ENCODE results near the gene PTCH2.

PTCH2 gene, protein sequence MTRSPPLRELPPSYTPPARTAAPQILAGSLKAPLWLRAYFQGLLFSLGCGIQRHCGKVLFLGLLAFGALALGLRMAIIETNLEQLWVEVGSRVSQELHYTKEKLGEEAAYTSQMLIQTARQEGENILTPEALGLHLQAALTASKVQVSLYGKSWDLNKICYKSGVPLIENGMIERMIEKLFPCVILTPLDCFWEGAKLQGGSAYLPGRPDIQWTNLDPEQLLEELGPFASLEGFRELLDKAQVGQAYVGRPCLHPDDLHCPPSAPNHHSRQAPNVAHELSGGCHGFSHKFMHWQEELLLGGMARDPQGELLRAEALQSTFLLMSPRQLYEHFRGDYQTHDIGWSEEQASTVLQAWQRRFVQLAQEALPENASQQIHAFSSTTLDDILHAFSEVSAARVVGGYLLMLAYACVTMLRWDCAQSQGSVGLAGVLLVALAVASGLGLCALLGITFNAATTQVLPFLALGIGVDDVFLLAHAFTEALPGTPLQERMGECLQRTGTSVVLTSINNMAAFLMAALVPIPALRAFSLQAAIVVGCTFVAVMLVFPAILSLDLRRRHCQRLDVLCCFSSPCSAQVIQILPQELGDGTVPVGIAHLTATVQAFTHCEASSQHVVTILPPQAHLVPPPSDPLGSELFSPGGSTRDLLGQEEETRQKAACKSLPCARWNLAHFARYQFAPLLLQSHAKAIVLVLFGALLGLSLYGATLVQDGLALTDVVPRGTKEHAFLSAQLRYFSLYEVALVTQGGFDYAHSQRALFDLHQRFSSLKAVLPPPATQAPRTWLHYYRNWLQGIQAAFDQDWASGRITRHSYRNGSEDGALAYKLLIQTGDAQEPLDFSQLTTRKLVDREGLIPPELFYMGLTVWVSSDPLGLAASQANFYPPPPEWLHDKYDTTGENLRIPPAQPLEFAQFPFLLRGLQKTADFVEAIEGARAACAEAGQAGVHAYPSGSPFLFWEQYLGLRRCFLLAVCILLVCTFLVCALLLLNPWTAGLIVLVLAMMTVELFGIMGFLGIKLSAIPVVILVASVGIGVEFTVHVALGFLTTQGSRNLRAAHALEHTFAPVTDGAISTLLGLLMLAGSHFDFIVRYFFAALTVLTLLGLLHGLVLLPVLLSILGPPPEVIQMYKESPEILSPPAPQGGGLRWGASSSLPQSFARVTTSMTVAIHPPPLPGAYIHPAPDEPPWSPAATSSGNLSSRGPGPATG

DNA sequence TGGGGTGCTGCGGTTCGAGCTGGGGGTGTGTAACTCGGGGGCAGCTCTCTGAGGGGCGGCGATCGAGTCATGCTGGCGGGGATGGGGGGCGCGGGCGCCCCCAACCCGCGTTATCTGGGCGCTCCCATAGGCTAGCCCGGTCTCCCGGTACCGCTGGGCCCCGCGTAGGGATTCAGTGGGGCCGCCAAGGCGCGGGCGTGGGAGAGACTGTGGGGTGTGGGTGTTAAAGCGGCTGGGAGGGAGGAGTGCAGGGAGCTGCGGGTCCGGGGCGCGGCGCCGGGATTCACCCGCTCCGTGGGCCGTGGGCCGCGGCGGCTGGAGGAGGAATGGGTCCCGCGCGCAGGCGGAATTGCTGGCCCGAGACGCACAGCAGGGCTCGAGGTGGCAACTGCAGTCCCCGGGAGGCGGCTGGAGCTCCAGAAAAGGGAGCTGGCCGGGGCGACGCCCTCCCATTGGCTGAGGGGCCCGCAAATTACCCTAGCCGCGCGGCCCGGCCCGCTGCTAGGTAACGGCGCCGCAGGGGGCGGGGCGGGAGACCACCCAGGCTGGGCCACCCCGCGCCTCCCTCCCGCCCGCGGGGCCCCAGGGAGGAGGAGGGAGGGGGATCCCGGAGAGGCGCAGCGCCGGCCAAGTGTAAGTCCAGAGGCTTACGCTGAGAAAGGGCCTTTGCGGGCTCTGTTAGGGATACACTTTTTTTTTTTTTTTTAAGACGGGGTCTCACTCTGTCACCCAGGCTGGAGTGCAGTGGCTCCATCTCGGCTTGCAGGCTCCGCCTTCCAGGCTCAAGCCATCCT lies at the start of gene PTCH2:
Gene PTCH2, minus strand, starts transcription at position 392 of the 794 bp plus-strand sequence. Its CDS starts 321 bp downstream, at position 71.
- peak; percentile 8 for DNase-seq

DNA sequence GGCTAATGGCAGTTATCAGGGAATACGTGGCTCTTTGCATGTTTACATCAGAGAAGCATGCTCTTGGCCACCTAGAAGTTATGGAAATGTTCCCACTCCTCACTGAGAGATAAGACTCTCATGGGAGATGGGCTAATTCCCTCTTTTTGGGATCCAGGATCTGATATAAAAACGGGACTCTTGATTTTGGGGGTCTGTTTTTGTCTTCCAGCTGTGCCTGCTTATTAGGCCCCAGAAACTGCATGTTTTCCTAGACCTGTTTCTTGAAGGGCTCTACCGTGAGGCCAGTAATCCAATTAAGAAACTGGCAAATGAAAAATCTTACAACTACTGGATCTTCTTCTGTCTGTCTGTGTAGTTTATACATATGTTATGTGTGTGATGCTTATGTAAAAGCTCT lies 47.0 kb upstream of the PTCH2 start:
- no peak for DNase-seq

DNA sequence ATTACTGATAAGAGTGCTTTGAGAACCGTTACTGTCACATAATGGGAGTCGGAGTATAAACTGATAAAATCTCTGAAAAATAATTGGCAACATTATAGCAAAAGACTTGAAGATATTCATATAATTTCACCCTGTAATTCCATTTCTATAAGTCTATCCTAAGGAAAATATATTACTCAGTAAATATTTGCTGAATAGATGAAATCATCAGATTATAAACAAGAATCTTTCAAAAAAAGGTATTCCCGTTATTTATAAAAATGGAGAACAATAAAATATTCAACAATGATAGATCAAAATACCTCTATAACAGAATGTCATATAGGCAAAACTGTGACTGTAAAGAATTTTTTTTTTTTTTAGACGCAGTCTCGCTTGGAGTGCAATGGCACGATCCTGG lies 42.4 kb upstream of the PTCH2 start:
- no peak for DNase-seq

DNA sequence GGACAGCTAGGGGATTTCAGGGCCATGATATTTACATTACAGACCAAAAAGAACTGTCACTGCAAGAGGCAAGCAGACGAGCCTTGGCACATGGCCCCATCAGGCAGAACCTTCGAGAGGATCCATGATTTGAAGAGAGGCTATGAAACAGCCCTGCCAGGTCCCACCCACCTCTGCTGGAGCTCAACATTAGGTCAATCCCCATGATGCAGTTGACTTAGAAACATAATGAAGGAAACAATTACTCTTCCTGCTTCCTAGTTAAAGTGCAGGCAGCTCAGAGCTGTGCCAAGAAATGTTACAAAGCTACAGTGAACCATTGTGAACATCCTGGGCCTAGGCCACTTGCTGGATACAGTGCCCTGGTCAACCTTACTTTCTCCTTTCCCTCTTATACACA lies 41.7 kb upstream of the PTCH2 start:
- no peak for DNase-seq

DNA sequence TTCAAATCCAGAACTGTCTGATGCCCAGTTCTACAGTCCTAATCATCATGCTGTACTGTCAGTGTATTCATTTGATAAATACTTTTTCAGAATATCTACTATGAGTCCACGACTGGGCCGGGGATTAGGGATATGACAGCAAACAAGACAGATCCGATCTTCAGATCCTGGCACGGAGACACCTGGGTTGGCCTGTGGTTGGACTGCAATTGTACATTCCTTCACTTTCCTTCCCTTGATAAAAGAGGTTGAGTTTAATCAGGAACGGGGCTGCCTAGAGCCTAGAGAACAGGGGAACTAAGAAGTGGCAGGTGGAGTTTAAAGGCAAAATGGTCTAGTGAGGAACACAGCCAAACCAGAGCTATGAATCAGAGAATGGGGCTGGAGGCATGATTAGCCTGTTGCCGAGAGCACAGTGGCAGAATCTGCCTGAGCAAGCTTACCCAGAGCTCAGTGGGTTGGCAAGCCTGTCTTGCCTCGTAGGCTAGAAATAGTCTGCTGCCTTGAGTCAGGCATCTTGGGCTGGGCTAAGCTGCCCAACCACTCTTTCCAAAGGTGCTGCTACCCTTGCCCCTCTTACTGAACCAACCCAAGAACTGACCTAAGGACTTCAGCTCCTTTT lies 38.1 kb upstream of the PTCH2 start:
- peak; percentile 50 for DNase-seq

DNA sequence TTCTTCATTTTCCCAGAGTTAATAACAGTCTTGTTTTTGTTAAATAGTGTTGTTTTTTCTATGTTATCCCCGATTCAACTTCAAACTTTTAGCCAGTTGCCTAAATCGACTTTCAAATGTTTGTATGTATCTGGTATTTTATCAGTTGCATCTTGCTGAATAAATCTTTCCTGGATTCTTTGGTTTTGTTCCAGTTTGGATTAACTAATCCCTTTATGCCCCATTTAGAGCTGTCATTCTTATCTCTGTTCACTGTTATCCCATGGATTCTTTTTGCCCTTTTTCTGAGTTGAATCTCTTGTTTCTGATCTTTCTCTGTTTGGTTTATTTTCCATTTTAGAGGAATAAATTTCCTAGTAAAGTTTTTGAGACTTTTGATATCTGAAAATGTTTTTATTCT lies 31.1 kb upstream of the PTCH2 start:
- DNase-seq: no peak

DNA sequence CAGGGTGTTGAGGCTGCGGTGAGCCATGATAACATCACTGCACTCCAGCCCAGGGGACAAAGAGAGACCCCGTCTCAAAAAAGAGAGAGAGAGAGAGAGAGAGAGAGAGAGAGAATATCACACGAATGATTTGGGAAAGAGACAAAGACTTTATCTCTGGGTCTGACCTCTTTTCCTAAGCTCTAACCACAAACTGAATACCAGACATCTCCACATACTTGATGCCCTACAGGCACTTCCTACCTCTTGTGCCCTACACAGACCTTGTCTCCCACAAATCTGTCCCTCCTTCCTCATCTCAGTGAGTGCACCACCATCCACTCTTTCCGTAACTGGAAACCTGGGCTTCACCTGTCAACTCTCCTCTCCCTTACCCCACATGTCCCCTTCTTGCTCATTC lies 27.0 kb upstream of the PTCH2 start:
- DNase-seq: no peak

DNA sequence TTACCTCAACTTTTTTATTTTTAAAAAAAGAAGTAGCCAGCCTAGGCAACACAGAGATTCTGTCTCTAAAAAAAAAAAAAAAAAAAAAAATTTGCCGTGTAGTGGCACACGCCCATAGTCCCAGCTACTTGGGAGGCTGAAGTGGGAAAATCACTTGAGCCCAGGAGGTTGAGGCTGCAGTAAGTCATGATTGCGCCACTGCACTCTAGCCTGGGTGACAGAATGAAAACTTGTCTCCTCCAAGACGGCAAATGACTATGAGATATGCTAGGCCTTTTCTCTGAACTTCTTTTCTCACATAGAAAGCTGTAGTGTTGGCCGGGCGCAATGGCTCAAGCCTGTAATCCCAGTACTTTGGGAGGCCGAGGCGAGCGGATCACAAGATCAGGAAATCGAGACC lies 24.7 kb upstream of the PTCH2 start:
- no peak for DNase-seq

DNA sequence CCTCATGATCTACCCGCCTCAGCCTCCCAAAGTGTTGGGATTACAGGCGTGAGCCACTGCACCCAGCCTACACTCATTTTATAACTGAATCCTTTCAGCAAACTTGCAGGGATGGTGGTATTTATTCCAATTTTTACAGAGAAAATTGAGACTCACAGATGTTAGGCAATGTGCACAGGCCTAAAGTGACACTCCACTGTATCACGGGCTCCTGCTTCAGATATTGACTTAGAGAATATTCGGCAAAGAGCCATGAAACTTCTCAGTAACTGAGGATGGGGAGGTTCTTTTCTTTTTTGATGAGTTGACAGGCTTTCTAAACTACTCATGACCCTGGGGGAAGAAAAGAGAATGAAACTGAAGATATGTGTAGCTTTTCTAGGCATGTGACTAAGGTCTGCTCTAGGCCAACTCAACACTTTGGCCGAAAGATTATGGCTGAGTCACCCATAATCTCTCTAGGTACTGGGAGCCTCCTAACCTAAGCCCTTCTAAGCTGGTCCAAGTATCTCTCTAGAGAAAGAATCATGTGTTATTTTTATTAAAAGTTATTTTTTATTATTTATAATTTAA lies 19.9 kb upstream of the PTCH2 start:
- no peak for DNase-seq

DNA sequence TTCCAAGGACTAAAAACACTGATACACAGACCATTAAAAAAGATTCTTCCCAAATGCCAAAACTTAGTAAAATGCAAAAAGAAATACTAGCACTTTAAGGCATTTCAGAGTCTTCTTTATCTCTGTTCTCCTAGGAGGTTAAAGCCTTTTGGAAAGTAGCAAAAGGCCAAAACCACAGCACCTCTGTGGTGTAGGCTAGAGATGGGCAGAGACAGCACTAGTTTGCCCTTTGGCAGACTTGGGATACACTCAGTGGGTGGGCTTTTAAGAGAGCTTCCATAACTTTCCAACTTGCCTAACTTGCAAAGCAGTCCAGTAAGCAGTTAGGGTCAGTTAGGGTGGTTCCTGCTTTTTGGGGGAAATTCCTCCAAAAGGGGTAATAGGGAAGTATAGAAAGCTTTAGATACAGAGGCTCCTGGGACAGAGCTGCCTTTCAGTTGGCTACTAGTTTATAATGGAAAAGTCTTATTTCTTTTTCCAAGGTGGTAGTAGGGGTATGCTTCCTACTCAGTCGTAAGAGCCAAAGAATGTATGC lies 17.9 kb upstream of the PTCH2 start:
- DNase-seq: no peak

DNA sequence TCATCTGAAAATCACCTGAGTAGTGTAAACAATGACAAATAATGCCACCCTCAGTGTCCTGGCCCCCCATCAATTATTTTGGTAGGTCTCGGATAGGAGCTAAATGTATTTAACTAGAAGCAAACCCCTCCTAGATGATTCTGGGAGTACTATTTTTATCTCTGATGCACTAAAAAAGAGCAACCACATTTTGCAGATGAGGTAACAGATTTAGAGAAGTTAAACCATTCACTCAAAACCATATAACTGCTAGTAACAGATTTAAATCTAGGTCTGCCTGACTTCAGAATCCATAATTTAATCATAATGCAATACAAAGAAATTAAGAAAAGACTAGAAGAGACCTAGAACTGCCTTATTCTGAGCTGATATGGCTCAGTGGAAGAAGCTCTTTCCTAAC lies 17.3 kb upstream of the PTCH2 start:
- DNase-seq: no peak

DNA sequence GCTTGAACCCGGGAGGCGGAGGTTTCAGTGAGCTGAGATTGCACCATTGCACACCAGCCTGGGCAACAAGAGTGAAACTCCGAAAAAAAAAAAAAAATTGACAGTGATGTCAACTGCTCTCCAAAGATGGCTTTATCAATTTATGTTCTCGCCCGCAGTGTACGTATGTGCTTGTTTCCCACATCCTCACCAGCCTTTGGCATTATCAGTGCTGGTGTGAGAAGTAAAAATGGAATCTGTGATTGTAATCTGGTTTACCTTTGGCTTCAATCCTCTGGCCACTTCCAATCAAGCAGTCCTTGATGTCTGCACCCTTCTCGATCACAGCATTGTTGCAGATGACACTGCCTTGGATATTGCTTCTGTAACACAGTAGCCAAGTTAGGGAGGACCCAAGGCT lies 14.4 kb upstream of the PTCH2 start:
- DNase-seq: no peak

DNA sequence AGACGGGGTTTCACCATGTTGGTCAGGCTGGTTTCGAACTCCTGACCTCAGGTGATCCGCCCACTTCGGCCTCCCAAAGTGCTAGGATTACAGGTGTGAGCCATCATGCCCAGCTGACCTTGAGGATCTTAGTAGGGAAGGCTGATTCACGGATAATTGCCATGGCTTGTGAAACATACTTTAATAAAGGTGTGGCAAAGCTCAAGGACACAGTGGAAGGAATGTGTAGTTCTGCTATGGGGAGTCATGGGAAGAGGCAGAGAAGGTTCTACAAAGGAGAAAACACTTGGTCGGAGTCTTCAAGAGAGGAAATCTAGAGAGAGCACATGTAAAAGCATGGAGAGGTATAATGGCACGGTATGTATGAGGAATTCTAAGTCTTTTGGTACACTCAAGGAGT lies 12.7 kb upstream of the PTCH2 start:
- DNase-seq: no peak

DNA sequence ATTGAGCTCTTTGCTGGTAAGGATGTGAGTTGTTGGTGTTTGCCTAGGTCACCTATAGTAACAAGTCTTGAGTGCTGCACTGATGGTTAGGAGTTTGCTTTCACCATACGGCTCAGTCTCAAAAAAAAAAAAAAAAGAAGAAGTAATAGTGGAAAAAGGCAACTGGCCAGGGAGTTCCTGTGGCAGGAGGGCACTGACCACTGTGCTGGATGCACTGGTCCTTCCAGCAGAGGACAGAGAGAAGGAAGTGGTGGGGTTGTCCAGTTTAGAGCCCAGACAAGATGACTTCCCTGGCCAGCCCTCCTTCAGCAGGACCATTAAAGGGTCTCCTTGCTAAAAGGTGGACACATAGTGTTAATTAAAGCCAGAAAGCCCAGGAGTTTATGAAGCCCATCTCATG lies 11.9 kb upstream of the PTCH2 start:
- no peak for DNase-seq

DNA sequence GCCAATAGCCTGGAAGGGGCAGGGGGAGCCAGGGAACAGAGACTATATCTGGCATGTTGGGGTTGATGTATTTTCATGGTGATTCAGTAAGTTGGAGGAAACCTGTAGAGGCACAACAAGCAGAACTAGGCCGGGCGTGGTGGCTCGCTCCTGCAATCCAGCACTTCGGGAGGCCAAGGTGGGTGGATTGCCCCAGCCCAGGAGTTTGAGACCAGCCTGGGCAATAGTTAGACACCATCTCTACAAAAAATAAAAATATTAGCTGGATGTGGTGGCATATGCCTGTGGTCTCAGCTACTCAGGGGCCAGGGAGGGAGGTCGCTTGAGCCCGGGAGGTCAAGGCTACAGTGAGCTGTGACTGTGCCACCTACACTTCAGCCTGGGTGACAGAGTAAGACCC lies 10.1 kb upstream of the PTCH2 start:
- DNase-seq: no peak

DNA sequence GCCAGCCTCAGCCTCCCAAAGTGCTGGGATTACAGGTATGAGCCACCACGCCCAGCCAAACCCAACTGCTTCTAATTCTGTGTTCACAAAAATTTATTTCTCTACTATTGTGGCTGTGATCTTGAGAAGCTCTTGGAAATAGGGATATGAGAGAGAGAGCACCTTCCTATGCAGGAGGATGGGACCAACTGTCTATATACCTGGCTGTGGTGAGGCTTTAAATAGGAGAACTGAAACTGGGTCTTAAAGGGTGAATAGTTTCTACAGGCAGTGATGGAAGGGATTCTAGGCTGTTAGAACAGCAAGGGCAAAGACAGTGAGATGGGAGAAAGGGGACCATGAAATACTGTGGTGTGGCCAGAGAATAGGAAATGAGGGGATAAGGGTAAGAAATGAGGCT lies 8.3 kb upstream of the PTCH2 start:
- DNase-seq: no peak

DNA sequence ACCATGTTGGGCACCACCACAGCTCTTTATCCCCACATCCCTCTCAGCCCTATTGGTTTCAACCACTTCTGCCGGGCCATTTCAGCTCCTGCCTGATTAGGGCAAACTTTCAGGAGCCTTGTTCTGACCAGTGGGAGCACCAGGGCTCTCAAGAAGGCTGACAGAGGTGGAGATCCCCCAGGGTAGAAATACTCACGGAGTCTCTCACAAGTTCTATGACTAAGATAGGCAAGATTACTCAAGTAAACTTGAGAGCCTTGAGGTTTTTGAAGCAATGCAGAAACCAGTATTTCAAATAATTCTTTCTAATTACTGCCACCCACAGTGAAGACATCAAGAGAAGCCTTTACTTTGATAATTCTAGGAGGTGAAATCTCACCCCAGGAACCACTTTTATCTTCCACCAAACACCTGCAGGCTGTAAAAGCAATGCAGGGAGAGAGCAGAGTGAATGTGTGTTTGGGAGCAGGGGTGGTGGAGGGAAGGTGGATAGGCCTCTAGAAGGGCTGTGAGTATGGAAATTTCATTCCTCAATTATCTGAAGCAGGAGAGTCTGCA lies 6.6 kb upstream of the PTCH2 start:
- DNase-seq: no peak

DNA sequence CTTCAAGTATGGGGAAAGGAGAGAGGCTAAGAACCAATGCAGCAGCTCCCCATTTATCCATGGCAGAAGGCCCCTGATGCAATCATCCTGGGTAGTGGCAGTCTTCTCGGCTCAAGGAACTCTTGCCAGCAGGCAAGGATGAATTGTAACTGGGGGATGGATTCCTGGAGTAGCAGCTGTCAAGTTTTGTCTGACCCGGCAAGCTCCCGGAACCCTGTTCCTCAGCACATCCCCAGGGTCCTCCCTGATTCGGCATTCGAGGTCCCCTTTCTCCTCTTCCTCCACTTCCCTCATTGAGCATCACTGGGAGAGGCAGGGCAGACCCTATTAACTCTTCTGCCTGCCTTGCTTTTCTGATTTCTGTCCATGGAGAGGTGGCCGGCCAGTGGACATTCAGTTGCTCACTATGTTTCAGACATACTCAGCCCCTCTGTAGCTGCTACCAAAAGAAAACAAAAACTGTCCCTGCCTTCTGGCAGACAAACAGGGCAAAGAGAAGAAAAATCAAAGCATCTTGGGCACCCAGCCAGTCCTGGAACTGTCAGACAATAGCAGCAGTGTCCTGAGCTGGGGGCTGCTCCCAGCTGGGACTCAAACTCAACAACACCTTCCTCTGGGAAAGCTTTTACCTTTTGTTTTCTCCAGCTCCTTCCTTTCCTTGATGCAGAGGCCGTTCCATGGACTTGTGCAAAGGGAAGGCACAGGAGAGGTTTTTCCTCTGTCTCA lies 5.6 kb upstream of the PTCH2 start:
- DNase-seq: no peak

DNA sequence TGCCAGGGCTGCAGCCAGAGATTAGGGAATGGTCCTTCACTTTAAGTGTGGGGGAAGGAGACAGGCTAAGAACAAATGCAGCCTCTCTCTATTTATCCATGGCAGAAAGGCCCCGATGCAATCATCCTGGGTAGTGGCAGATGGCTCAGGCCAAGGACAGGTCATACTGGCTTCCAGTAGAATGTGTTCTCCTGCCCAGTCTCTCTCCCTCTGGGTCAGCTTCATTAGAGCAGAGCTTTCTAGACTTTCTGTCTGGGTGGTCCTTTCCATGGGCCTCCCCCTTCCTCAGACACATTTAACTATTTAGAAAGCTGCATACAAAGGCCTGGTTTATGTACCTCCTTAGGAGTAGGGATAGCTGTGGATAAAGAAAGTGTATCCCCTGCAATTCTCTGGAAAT lies 4.8 kb upstream of the PTCH2 start:
- no peak for DNase-seq

DNA sequence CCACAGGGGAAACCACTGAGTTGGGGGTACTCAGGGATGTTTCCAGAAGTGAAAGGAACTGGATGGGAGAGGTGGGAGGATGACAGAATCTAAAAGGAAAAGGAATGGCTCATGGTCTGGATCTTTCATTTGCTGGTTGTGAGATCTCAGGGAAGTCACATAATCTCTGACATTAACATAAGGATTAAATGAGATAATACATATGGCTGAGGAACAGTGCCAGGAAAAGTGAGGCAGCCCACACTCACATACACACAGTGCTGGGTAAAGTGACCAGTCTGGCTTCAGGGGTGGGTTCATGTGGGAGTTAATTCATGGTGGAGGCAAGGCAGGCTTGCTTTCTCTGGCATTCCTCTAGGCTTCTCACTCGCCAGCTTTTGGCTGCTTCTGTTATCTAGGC lies 3.9 kb upstream of the PTCH2 start:
- no peak for DNase-seq

DNA sequence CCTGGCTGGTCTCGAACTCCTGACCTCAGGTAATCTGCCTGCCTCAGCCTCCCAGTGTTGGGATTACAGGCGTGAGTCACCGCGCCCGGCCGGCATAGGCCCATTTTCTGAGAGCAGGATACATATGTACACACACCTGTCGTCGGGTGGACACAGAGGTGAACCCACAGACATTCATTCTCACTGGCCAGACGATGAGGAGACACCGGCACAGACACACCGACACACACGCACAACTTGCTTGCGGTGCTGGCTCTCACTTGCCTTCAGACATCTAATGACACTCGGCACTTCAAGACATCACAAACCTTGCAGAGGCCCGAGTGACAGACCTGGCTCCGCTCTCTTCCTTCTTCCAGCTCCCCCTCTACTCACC lies 579 bp downstream of the PTCH2 start:
- DNase-seq: no peak

Measured in amniotic stem cell (primary cell).